H1 (cell line): ENCODE results near the gene SOX15. TPM values are rescaled to one million over a fixed set of nuclear protein-coding genes. Genes with fewer than 3 reads are reported as not detected.

Experiments
- HDAC2 ChIP-seq, 2 experiments: fragments of 300-600 bp in 1 of 2; sonication (generic) in 1 of 2; IDR thresholded peaks; 2 replicates each; pipeline ENCODE4 v1.6.1; 2011 to 2012; ENCODE audit warnings: low read depth in 2 of 2, low read length in 2 of 2, mild to moderate bottlenecking in 2 of 2, moderate library complexity in 2 of 2, borderline replicate concordance in 1 of 2, inconsistent platforms in 1 of 2
- NANOG ChIP-seq: IDR thresholded peaks from 2 replicates; pipeline ENCODE4 v1.6.1; 2011; ENCODE audit warnings: low read length, low read depth, mild to moderate bottlenecking, inconsistent platforms; ENCODE audit not compliant: insufficient read depth, poor library complexity, severe bottlenecking
- SP2 ChIP-seq: IDR thresholded peaks from 2 replicates; pipeline ENCODE4 v1.6.1; 2012; ENCODE audit warnings: mild to moderate bottlenecking, low read length, inconsistent platforms
- SRF ChIP-seq: IDR thresholded peaks from 2 replicates; pipeline ENCODE4 v1.6.1; 2011; ENCODE audit warnings: mild to moderate bottlenecking, low read depth, low read length, moderate library complexity
- SUZ12 ChIP-seq: fragments of 200-600 bp; sonication (generic); IDR thresholded peaks from 2 replicates; pipeline ENCODE4 v1.6.1; 2012; ENCODE audit warnings: mild to moderate bottlenecking, inconsistent platforms, low read length, moderate library complexity, mixed read lengths
- polyA plus RNA-seq, 7 experiments: library from polyadenylated mRNA; depleted of rRNA in 3 of 7; stranded (reverse) in 5 of 7; unstranded in 2 of 7; fragments of >200 nt in 5 of 7; fragments of 200-250 nt in 2 of 7; gene quantifications; 1 replicate in 5 of 7; 2 replicates in 1 of 7; 4 replicates in 1 of 7; pipeline versions ENCODE4 v1.2.1 to v1.2.3, GENCODE V29; 2011 to 2013; ENCODE audit warnings: missing spikeins in 2 of 7, mixed read lengths in 2 of 7
- total RNA-seq: library from RNA; stranded (reverse); fragmentation: NEBNext Ultra II Directional; extraction: Animal tissue kit (Norgen Biotek cat#: 25700); gene quantifications from 2 replicates; pipeline ENCODE4 v1.2.1, GENCODE V29; 2021

Gene SOX15
- total and polyA plus RNA-seq, 2 of the 8 experiments (the other 6 are each of a cell fraction or from before 2014, with no cell fraction given): 14.3 to 26.8 TPM

DNA sequence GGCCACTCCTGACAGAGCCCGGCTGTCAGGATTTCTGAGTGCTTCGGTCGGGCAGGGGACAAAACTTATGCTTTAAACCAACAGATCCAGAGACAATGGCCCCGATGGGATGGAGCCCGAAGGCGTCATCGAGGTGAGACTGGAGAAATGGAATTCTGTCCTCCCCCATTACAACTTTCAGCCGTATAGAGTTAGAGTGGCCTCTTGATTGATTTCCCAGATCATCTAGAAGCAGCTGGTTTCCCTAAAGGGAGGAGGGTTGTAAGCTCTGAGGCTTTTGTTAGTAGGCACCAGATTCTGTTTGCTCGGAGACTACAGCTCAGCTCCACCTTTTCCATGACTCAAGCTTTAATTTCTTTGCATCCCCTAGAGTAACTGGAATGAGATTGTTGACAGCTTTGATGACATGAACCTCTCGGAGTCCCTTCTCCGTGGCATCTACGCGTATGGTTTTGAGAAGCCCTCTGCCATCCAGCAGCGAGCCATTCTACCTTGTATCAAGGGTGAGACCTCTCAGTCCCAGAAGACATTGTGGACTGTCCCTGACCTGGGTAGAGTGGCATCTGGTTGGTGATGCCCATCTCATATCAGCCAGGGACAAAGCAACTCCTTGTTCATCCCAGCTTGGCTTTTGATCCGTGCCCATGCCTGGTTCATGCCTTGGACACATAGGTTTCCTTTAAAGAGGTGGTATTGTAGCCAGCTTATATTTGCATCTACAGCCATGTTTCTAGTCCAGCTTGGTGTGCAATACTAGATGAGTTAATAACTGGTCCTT is 15.5 kb downstream of the SOX15 start (continued):
- TF ChIP-seq NANOG (no peak), SRF (no peak), SP2 (no peak), HDAC2 (IDR thresholded peaks at IDR 0.05; ENCODE audit: borderline replicate concordance in 1 of 2, low read depth in 2 of 2, low read length in 2 of 2) (0 out of 4 replicates have a peak, but pooled peaks of 1 of the 2 experiments have one; percentile 14), SUZ12 (no peak)
- TF ChIP-seq, all 59 proteins: peak for 3
